NCI-H748 treated with DMSO at 0.1 percent for 48 hours (cell line): ENCODE measurements around the gene AHDC1.
"Not testable (repeated sequence)": the region's sequence is repeated elsewhere in the genome, so short reads cannot be mapped to it uniquely, and the experiment has no call there.

Source experiments
- DNase-seq: peaks from one replicate; lab custom pipeline; 2025; lab: John Stamatoyannopoulos, UW

AHDC1 gene

GRCh38 chr1:27549807-27550408, 54.0 kb downstream of the AHDC1 start:
- no peak for DNase-seq

- no peak for DNase-seq
Observed at GRCh38 chr1:27548858-27549719, 54.9 kb downstream of the AHDC1 start.

- DNase-seq, result no peak
Observed at GRCh38 chr1:27548136-27548853, 55.6 kb downstream of the AHDC1 start.

- DNase-seq, result no peak
Observed at GRCh38 chr1:27547220-27548116, 56.5 kb downstream of the AHDC1 start.

- no peak for DNase-seq
Observed at GRCh38 chr1:27545876-27546275, 58.1 kb downstream of the AHDC1 start.

- DNase-seq, result no peak
Observed at GRCh38 chr1:27545271-27545670, 58.7 kb downstream of the AHDC1 start.

GRCh38 chr1:27544834-27545233, 59.1 kb downstream of the AHDC1 start:
- no peak for DNase-seq

- no peak for DNase-seq
Observed at GRCh38 chr1:27543284-27543683, 60.7 kb downstream of the AHDC1 start.

GRCh38 chr1:27542463-27543273, 61.3 kb downstream of the AHDC1 start:
- no peak for DNase-seq

DNA sequence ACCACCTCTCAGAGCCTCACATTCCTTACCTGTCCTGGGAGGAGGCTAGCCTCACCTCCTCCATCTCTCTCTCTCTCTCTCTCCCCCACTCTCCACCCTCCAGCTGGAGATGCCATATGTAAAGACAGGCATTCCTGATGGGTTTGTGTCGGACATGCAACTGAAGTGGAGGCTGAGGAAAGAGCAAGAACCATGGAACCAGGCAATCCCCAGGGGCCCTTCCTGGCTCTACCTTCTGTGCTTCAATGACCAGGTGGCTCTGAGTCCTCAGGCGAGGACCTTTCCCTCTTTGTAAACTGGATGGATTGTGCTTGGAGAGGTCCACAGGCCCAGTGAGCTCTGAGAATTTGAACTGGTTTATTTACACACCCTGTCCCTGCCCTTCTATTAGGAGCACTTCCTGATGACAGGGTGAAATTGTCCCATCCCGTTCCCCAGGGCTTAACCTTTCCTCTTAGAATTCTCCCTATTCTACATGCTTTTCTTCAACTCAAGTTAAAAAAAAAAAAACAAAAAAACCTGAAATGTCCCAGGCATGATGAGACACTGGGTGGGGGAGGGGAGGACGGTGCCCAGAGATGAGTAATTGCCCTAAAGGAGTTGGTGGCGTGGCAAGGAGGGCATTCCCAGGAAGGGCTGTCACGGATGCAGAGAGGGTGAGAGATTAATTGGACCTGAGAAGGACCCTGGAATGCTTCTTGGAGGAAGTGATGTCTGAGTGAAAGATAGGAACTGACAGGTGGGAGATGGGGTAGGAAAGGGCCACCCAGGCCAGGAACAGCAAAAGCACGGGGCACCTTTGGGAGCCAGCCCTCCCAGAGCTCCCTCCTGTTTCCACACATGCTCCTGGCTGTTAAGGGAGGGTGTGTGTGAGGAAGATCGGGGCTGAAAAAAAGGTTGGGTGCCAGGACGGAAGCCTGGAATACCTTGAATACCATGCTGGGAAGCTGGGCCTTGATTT, 63.8 kb downstream of the AHDC1 start:
- no peak for DNase-seq

- DNase-seq, result no peak
Observed at GRCh38 chr1:27538793-27539192, 65.2 kb downstream of the AHDC1 start.

GRCh38 chr1:27538305-27538676, 65.7 kb downstream of the AHDC1 start:
- not testable (repeated sequence) for DNase-seq

GRCh38 chr1:27536767-27537166, 67.2 kb downstream of the AHDC1 start:
- DNase-seq, result no peak

- DNase-seq, result no peak
Observed at GRCh38 chr1:27536010-27536757, 67.8 kb downstream of the AHDC1 start.

GRCh38 chr1:27535386-27535785, 68.6 kb downstream of the AHDC1 start:
- DNase-seq, result no peak

GRCh38 chr1:27531959-27532685, 71.8 kb downstream of the AHDC1 start:
- no peak for DNase-seq

DNA sequence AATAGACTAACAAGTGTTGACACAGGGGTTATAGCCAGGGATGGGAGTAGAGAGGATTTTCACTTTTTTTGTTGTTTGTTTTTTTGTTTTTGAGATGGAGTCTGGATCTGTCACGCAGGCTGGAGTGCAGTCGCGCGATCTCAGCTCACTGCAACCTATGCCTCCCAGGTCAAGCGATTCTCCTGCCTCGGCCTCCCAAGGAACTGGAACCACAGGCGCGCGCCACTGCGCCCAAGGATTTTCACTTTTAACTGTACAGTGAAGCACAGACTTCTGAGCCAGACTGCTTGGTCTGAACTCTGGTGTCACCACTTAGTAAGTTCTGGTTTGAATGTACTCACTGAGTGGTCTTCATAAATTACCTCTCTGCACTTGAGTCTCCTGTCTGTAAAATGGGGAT, 73.8 kb downstream of the AHDC1 start:
- DNase-seq, result no peak

DNA sequence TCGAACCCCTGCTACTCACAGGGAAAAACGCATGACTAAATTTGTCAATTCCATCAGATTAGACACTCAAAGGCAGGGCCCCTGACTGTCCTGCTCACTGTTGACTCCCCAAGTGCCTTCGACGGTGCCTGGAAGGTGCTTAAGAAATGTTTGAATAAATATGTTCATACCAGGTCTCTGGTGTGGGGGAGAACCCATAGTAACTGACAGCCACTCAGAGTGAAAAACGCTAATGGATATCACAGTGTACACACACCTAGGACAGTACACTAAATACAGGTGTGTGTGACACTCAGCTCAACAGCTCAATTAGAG, 74.3 kb downstream of the AHDC1 start:
- no peak for DNase-seq
